Measurements from ENCODE around the gene TOMM5.

TOMM5 gene

DNA sequence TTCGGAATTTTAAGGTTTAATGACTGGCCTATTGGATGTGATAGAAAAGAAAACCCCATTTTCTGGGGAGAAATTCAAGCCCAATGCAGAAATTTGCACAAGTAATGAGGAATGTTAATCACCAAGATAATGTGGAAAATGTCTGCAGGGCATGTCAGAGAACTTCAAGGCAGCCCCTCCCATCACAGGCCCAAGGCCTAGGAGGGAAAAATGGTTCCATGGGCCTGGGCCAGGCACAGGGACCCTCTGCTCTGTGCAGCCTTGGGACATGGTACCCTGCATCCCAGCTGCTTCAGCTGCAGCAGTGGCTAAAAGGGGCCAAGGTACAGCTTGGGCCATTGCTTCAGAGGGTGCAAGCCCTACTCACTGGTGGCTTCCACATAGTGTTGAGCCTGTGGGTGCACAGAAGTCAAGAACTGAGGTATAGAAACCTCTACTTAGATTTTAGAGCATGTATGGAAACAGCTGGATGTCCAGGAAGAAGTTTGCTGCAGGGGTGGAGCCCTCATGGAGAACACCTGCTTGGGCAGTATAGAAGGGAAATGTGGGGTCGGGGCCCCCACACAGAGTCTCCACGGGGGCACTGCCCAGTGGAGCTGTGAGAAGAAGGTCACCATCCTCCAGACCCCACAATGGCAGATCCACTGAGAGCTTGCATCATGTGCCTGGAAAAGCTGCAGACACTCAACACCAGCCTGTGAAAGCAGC lies 28.4 kb downstream of the TOMM5 start:
- DNase-seq (ENCODE audit: low read depth in 2 of 2), result no peak

DNA sequence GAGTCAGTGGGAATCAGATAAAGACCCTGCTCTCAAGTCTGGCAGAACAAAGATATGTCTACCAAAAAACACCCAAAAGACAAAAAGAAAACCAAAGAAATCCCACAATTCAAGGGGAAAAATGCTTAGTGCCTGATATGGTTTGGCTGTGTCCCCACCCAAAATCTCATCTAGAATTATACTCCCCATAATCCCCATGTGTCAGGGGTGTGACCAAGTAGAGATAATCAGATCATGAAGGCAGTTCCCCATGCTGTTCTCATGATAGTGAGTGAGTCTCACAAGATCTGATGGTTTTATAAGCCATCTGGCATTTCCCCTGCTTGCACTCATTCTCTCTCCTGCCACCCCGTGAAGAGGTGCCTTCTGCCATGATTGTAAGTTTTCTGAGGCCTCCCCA lies 29.6 kb downstream of the TOMM5 start:
- no peak for DNase-seq (ENCODE audit: low read depth in 2 of 2)

DNA sequence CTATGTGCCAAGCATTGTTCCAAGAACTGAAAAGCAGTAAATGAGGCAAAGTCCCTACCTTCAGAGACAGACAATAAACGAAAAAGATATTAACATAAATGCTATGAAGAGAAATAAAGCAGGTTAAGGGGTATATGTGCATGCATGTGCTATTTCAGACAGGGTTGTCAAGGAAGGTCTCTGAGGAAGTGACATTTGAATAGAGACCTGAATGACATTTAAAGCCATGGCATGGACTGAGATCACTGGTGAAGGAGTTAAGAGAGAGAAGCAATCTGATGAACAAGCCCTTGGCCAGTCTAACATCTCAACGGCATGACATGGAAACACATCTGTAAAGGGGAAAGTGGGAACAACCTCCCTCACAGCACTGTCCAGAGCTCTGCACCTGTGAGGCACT lies 30.7 kb downstream of the TOMM5 start:
- DNase-seq (ENCODE audit: low read depth in 2 of 2), result no peak

DNA sequence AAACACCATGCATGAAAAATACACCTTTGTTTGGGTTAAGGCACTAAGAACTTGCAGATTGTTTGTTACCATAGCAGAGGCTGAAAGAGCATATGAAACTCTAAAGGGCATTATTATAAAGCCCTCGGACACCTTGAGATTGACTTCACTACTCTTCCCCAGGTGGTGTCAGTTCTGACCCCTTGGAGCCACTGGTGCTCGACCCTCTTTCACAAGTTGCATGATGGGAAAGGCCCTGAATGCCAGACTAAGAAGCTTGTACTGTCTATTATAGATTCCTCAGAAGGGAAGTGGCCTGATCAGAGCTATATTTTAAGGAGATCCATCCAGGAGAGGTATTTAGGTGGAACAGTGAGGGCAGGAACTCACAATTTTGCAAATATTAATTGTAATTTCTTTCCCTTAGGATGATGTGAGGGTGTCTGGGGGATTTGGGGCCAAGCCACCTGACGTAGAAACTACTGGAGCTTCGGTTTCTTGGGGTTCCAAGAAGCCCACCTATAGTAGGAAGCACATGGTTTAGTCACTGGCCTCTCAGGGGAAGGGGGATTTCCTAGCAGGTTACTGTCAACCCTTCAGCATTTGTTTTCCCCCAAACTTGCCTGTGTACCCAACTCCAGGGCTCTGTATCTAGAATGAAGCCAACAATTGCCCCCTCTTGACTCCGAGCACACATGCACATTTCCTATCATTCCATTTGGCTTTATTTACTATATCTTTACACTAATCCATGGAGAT lies 32.4 kb downstream of the TOMM5 start:
- no peak for DNase-seq (ENCODE audit: low read depth in 2 of 2)

DNA sequence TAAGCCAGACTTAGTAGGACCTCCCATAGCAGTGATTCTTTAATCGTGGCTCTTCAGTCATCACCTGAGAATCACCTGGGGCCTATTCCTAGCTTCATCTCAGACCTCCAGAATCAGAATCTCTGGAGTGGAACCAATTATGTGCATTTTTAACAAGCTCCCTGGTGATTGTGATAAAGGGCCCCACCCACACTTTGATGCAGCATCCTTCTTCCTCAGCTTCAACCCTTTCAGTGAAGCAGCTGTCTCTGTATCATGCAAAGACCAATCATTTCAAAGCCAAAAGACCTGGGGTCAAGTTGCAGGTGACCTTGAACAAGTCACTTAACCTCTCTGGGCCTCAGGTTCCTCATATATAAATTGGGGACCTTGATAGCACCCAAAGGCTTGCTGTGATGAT lies 33.3 kb downstream of the TOMM5 start:
- DNase-seq (ENCODE audit: low read depth in 2 of 2), result no peak

DNA sequence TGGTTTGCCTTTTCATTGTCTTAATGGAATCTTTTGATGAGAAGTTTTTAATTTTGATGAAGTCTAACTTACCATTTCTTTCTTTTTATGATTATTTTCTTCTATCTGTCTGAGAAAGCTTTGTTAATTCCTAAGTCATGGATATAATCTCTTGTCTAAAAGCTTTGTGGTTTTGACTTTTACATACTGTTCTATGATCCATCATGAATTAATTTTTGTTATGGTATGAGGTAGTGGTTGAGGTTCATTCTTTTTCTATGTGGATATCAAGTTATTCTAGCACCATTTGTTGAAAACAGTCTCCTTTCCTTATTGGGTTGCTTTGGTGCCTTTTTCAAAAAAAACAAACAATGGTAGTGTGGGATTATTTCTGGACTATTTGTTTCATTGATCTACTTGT lies 36.6 kb downstream of the TOMM5 start:
- DNase-seq (ENCODE audit: low read depth in 2 of 2), result no peak

DNA sequence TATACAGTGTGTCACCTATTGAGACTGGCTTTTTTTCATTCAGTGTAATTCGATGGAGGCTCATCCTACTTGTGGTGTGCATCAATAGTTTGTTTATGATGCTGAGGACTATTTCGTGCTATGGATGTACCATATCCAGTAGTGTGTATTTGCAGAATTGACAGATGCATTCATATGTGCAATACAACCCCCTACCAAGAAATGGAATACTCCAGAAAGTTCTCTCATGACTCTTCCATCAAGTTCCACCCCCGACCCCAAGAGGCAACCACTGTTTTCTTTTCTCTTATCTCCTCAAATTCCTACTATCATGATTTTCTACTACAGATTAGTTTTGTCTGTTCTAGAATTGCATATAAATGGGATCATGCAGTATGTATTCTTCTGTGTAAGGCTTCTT lies 38.1 kb downstream of the TOMM5 start:
- no peak for DNase-seq (ENCODE audit: low read depth in 2 of 2)

DNA sequence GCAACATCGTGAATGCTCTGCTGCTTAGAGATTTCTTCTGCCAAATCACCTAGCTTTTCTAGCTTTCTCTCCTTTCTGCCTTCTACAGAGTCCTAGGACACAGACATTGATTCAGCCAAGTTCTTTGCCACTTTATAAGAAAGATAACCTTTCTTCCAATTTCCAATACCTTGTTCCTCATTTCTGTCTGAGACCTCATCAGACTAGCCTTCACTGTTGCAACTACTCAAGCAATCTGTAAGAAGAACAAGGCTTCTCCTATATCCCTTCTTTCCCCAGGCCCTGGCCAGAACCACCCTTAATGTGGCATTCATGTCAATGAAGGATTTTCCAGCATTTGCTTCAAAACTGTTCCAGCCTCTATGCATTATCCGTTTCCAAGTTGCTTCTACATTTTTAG lies 40.5 kb downstream of the TOMM5 start:
- DNase-seq (ENCODE audit: low read depth in 2 of 2), result no peak

DNA sequence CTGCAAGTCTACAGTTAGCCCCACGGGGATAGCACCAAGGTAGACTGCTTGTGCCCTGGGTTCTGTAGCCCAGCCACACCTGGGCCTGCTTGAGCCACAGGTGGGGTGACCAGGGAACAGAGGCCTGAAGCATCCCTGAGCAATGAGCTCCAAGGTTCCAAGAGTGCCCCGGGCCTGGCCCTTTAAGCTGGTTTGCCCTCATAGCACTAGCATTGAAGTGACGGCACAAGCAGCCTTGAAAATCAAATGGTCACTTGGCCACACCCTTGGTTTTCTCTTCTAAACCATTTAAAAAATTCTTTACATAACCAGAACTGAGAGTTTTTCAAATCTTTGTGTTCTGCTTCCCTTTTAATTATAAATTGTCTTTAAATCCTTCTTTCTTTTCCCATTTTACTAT lies 40.9 kb downstream of the TOMM5 start:
- DNase-seq (ENCODE audit: low read depth in 2 of 2), result no peak

DNA sequence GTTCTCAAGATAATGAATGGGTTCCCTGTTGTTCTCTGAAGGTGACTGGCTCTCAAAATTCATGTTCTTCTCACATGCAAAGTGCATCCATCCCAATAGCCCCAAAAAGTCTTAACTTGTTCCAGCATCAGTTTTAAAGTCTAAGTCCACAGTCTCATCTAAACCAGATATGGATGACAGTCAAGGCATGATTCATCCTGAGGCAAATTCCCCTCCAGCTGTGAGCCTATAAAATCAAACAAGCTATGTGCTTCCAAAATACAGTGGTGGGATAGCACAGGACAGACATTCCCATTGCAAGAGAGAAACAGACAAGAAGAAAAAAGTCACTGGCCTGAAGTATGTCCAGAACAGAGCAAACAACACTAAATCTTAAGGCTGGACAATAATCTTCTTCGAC lies 41.6 kb downstream of the TOMM5 start:
- no peak for DNase-seq (ENCODE audit: low read depth in 2 of 2)

DNA sequence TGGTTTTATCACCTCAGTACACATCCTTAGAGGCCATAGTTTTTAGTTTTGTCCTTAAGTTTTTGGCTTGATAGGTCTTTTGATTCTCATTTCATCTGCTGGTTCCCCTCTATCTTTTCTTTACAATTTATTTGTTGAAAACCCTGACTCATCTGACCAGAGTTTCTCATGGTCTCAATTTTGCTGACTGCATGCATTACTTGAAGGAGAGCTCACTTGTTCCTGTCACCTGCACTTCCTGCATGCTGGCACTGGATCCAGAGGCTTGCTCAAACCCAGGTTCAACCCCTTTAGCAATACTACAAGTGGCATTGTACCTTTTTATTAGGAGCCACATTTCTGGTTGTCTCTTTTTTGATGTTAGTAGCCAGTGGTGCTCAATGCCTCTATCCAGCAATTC lies 42.9 kb downstream of the TOMM5 start:
- DNase-seq (ENCODE audit: low read depth in 2 of 2), result no peak

DNA sequence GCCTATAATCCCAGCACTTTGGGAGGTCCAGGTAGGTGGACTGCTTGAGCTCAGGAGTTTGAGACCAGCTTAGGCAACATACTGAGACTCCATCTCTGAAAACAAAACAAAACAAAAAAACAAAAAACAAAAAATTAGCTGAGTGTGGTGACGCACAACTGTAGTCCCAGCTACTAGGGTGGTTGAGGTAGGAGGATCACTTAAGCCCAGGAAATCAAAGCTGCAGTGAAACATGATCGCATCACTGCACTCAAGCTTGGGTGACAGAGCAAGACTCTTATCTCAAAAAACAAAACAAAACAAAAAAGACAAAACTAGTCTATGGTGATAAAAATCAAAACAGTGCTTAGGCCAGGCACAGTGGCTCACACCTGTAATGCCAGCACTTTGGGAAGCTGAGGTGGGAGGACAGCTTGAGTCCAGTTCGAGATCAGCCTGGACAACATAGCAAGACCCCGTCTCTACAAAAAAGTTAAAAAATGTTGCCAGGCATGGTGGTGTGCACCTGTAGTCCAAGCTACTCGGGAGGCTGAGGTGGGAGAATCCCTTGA lies 45.0 kb downstream of the TOMM5 start:
- no peak for DNase-seq (ENCODE audit: low read depth in 2 of 2)

DNA sequence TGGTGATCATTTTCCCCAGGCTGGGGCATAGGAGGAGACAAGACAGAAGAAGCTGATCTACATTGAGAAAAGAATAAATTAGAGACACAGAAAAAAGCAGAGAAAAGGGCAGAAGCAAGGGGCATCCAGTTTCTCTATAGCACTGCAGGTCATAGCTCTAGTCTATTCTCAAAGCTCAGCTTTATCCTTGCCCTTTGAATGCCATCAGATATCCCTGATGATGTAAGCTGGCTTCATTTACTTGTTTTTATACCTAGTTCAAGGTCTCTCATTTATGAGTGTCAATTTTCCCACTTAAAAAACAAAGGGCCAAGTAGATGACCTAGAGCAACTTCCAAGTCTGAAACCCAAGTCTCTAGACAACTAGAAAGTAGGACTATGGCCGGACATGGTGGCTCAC lies 48.9 kb downstream of the TOMM5 start:
- no peak for DNase-seq (ENCODE audit: low read depth in 2 of 2)

DNA sequence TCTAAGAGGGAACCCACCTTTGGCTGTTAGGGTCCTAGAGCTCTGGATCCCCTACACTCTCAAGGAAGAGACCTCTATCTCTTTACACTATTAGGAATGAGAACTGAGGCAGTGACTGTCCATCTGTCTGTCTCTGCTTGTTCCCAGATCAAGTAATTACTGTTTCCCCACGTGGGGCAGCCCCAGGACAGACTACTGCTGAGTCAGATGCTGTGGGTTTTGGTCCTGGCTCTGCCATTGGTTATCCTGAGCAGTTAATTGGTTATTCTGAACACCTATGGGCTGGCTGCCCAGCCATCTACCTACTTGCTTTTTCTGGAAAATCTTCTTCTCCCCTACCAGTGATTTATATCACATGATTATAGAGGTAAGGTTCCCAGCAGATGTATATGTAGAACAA lies 49.5 kb downstream of the TOMM5 start:
- DNase-seq (ENCODE audit: low read depth in 2 of 2), result no peak

DNA sequence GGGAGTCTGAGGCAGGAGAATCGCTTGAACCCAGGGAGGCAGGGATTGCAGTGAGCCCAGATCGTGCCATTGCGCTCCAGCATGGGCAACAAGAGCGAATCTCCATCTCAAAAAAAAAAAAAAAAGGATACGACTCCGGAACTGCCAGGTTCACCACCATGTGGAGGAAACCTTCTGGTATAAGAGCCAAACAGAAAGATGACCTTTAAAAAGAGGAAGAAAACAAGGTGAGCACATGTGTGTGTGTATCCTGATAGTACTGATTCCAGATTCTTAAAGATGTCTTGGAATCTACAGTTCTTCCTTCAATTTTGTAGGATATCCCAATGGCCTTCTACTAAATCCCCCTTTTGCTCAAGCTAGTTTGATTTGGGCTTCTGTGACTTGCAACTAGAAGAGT lies 49.9 kb downstream of the TOMM5 start:
- no peak for DNase-seq (ENCODE audit: low read depth in 2 of 2)

DNA sequence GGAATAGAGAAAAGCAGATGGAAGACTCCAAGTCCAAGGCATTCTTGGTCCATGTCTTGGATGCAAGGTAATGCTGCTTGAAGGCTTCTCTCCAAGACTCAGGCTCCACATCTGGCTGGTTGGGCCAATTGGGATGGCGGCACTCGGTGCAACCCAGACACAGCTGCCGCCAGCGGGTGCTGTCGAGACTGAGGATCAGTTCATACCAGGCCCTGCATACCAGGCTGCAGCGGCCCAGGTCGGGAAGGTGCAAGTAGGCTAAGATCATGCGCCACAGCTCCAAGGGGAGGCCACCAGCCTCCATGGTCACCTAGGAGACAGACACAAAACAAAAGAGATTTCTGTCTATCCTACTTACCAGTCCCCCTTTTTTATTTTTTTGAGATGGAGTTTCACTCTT lies 50.9 kb downstream of the TOMM5 start:
- no peak for DNase-seq (ENCODE audit: low read depth in 2 of 2)

DNA sequence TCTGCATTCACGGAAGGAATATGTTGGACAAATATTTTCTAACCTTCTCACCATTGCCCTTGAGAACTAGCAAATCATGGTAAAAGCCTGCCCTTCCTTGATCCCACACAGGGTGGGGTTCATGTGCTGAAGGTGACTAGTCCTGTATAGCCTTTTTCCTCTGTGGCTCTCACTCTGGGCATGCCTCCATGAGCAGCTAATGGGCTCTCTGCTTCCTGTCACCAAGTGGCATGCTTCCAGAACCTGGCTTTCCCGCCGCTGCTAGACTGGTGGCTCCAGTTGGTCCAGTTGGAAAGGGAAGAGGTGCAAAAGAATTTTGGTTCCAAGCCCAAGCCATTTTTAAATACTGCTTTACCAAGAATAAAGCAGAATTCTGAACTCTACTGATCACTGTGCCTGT lies 51.8 kb downstream of the TOMM5 start:
- no peak for DNase-seq (ENCODE audit: low read depth in 2 of 2)

DNA sequence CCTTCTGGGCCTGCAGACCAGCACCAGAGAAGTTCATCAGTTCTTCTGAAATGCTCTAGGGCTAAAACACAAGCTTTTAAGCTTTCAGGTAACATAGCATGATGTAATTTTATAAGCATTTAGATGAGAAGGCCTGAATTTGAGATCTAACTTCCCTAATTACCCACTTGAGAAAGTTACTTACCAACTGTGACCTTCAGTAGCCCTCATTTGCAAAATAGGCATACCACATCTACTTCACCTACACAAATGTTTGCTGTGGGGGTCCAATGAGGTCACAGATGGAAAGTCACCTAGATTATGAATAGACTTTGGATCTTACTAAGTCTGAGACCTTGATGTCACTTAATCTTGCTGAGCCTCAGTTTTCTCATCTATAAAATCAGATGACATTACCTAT lies 52.8 kb downstream of the TOMM5 start:
- no peak for DNase-seq (ENCODE audit: low read depth in 2 of 2)

All from stimulated activated CD8-positive, alpha-beta memory T cell treated with anti-CD3 and anti-CD28 coated beads, Interleukin-7, amount 100 ng/mL, for 1 hour (primary cell).